ENCODE measurements around the gene PLPPR1.

DNA sequence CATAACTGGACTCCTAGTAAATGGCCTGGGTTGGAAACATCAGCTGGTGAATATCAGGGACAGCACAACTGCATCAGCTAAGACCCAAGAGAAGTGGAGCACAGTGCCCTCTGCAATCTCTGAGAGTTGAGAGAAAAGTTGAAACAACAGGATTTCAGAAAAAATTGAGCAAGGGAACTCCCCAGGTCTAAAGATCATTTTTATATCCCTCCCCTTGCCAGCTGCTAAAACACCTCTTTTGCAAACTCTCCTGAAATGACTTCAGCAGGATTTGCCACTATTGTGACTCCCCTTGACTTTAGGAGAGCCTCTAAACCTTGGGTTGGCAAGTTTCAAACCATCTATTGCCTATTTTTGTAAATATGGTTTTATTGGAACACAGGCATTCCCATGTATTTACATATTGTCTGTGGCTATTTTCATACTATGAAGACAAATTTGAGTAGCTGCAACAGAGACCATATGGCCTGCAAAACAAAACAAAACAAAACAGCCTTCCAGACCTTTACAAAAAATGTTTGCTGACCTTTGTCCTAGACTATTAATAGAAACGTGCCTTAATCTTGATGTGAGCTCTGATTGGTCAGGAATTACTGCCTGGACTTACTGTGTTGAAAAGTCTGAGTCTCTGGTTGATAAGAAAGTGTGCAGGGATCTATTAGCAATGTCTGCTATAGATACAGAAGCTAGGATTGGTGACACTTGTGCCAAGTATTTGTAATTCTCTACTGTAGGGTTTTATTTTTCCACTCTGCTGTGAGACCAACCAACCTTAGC is 37.7 kb upstream of the PLPPR1 start:
- TF ChIP-seq YY1 (IDR thresholded peaks at IDR 0.05) (peak; percentile 19), RAD21 (IDR thresholded peaks at IDR 0.05) (peak; percentile 7 to 19), JUND (IDR thresholded peaks at IDR 0.05) (no peak), TAF1 (conservative IDR thresholded peaks at IDR 0.05) (no peak), GABPA (IDR thresholded peaks at IDR 0.05 in 1 of 2, conservative IDR thresholded peaks at IDR 0.05 in 1 of 2) (no peak), HNF4G (IDR thresholded peaks at IDR 0.05) (peak; percentile 33), FOXA1 (IDR thresholded peaks at IDR 0.05) (no peak), EGR1 (IDR thresholded peaks at IDR 0.05; ENCODE audit: low read depth in 2 of 2) (no peak), SP1 (IDR thresholded peaks at IDR 0.05) (peak; percentile 44)
- TF ChIP-seq, protein P1, sequence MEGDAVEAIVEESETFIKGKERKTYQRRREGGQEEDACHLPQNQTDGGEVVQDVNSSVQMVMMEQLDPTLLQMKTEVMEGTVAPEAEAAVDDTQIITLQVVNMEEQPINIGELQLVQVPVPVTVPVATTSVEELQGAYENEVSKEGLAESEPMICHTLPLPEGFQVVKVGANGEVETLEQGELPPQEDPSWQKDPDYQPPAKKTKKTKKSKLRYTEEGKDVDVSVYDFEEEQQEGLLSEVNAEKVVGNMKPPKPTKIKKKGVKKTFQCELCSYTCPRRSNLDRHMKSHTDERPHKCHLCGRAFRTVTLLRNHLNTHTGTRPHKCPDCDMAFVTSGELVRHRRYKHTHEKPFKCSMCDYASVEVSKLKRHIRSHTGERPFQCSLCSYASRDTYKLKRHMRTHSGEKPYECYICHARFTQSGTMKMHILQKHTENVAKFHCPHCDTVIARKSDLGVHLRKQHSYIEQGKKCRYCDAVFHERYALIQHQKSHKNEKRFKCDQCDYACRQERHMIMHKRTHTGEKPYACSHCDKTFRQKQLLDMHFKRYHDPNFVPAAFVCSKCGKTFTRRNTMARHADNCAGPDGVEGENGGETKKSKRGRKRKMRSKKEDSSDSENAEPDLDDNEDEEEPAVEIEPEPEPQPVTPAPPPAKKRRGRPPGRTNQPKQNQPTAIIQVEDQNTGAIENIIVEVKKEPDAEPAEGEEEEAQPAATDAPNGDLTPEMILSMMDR (IDR thresholded peaks at IDR 0.05; ENCODE audit: low read depth, low read length, missing input control): no peak
- TF ChIP-seq, protein P2, sequence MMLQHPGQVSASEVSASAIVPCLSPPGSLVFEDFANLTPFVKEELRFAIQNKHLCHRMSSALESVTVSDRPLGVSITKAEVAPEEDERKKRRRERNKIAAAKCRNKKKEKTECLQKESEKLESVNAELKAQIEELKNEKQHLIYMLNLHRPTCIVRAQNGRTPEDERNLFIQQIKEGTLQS (IDR thresholded peaks at IDR 0.05): no peak
- TF ChIP-seq, protein P3, sequence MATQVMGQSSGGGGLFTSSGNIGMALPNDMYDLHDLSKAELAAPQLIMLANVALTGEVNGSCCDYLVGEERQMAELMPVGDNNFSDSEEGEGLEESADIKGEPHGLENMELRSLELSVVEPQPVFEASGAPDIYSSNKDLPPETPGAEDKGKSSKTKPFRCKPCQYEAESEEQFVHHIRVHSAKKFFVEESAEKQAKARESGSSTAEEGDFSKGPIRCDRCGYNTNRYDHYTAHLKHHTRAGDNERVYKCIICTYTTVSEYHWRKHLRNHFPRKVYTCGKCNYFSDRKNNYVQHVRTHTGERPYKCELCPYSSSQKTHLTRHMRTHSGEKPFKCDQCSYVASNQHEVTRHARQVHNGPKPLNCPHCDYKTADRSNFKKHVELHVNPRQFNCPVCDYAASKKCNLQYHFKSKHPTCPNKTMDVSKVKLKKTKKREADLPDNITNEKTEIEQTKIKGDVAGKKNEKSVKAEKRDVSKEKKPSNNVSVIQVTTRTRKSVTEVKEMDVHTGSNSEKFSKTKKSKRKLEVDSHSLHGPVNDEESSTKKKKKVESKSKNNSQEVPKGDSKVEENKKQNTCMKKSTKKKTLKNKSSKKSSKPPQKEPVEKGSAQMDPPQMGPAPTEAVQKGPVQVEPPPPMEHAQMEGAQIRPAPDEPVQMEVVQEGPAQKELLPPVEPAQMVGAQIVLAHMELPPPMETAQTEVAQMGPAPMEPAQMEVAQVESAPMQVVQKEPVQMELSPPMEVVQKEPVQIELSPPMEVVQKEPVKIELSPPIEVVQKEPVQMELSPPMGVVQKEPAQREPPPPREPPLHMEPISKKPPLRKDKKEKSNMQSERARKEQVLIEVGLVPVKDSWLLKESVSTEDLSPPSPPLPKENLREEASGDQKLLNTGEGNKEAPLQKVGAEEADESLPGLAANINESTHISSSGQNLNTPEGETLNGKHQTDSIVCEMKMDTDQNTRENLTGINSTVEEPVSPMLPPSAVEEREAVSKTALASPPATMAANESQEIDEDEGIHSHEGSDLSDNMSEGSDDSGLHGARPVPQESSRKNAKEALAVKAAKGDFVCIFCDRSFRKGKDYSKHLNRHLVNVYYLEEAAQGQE (IDR thresholded peaks at IDR 0.05): no peak
- TF ChIP-seq, protein P4, sequence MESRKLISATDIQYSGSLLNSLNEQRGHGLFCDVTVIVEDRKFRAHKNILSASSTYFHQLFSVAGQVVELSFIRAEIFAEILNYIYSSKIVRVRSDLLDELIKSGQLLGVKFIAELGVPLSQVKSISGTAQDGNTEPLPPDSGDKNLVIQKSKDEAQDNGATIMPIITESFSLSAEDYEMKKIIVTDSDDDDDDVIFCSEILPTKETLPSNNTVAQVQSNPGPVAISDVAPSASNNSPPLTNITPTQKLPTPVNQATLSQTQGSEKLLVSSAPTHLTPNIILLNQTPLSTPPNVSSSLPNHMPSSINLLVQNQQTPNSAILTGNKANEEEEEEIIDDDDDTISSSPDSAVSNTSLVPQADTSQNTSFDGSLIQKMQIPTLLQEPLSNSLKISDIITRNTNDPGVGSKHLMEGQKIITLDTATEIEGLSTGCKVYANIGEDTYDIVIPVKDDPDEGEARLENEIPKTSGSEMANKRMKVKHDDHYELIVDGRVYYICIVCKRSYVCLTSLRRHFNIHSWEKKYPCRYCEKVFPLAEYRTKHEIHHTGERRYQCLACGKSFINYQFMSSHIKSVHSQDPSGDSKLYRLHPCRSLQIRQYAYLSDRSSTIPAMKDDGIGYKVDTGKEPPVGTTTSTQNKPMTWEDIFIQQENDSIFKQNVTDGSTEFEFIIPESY (IDR thresholded peaks at IDR 0.05): no peak
- TF ChIP-seq, protein P5, sequence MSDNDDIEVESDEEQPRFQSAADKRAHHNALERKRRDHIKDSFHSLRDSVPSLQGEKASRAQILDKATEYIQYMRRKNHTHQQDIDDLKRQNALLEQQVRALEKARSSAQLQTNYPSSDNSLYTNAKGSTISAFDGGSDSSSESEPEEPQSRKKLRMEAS (IDR thresholded peaks at IDR 0.05): no peak
